Activated CD8-positive, alpha-beta memory T cell treated with anti-CD3 and anti-CD28 coated beads for 48 hours (primary cell): ENCODE results near the gene HLA-G.
"Not testable (repeated sequence)": the region's sequence is repeated elsewhere in the genome, so short reads cannot be mapped to it uniquely, and the experiment has no call there.

ENCODE experiments used
- DNase-seq, 3 experiments: peaks; one replicate each; pipeline ENCODE4 v3.0.0-alpha.2; 2020; ENCODE audit warnings: low read depth in 2 of 3, low spot score in 2 of 3

Gene HLA-G

GRCh38 chr6:29827579-29828470, at the start of gene HLA-G:
Gene HLA-G, plus strand, starts transcription at chr6:29827825. Its CDS starts 20 bp downstream, at chr6:29827845.
- no peak for DNase-seq

- DNase-seq: not testable (repeated sequence)
Measured at GRCh38 chr6:29780019-29780698, 47.5 kb upstream of the HLA-G start.

- no peak for DNase-seq
Measured at GRCh38 chr6:29789176-29789575, 38.4 kb upstream of the HLA-G start.

- DNase-seq: no peak
Measured at GRCh38 chr6:29790626-29791025, 37.0 kb upstream of the HLA-G start.

- DNase-seq: no peak
Measured at GRCh38 chr6:29791162-29791561, 36.5 kb upstream of the HLA-G start.

GRCh38 chr6:29791786-29792122, 35.9 kb upstream of the HLA-G start:
- DNase-seq: no peak

GRCh38 chr6:29792123-29793035, 35.2 kb upstream of the HLA-G start:
- peak; percentile 28 to 41 (median 35) for DNase-seq

- DNase-seq: no peak
Measured at GRCh38 chr6:29793036-29793356, 34.6 kb upstream of the HLA-G start.

- no peak for DNase-seq
Measured at GRCh38 chr6:29793796-29794195, 33.8 kb upstream of the HLA-G start.

- DNase-seq: no peak
Measured at GRCh38 chr6:29796026-29796425, 31.6 kb upstream of the HLA-G start.

- DNase-seq: no peak
Measured at GRCh38 chr6:29797135-29797534, 30.5 kb upstream of the HLA-G start.

GRCh38 chr6:29797966-29798365, 29.7 kb upstream of the HLA-G start:
- DNase-seq: no peak

- DNase-seq: no peak
Measured at GRCh38 chr6:29800254-29800653, 27.4 kb upstream of the HLA-G start.

GRCh38 chr6:29806387-29806786, 21.2 kb upstream of the HLA-G start:
- no peak for DNase-seq

GRCh38 chr6:29809249-29809648, 18.4 kb upstream of the HLA-G start:
- no peak for DNase-seq

GRCh38 chr6:29810371-29810770, 17.3 kb upstream of the HLA-G start:
- no peak for DNase-seq

- DNase-seq: no peak
Measured at GRCh38 chr6:29811377-29811776, 16.2 kb upstream of the HLA-G start.

GRCh38 chr6:29813066-29813465, 14.6 kb upstream of the HLA-G start:
- DNase-seq: no peak

GRCh38 chr6:29813809-29814208, 13.8 kb upstream of the HLA-G start:
- DNase-seq: no peak

GRCh38 chr6:29814379-29815117, 13.1 kb upstream of the HLA-G start:
- no peak for DNase-seq
